H1 (cell line): Measurements from ENCODE around the gene C2orf42. TPM values are rescaled to one million over a fixed set of nuclear protein-coding genes. Genes with fewer than 3 reads are reported as not detected.

Experiments used
- CTCF ChIA-PET: fragments of 300-600 bp; sonication (Branson Sonifier 250); formaldehyde crosslinking; loops from one replicate; lab custom pipeline; 2021; ENCODE audit not compliant: partially characterized antibody; lab: Charles Lee
- POLR2A ChIA-PET: fragments of 300-600 bp; sonication (Branson Sonifier 250); formaldehyde crosslinking; loops from one replicate; lab custom pipeline; 2021; ENCODE audit warnings: inconsistent platforms; ENCODE audit not compliant: partially characterized antibody; lab: Charles Lee
- DNase-seq, 2 experiments: peaks; one replicate each; pipeline versions ENCODE4 v3.0.0 to v3.0.0-alpha.2; 2010 to 2022; ENCODE audit warnings: low spot score in 2 of 2, low read depth in 1 of 2, mixed read lengths in 1 of 2
- FAIRE-seq: peaks from 2 replicates; lab custom pipeline; 2011; peaks lifted over from hg19 to GRCh38; lab: Jason Lieb, UNC
- H2AFZ ChIP-seq: 2 replicates; pipeline ENCODE4 v1.8.1; 2012; ENCODE audit warnings: low read length, inconsistent platforms
- H2AK5ac ChIP-seq: 2 replicates; pipeline ENCODE4 v1.6.1; 2013; ENCODE audit warnings: low read depth, low read length
- H2BK120ac ChIP-seq: replicated peaks from 2 replicates; pipeline ENCODE3; 2013; ENCODE audit warnings: low read depth, low read length, inconsistent platforms
- H2BK12ac ChIP-seq: 2 replicates; pipeline ENCODE4 v1.6.1; 2013; ENCODE audit warnings: low read depth, low read length
- H2BK15ac ChIP-seq: 2 replicates; pipeline ENCODE4 v1.6.1; 2013; ENCODE audit warnings: low read length
- H2BK20ac ChIP-seq: 2 replicates; pipeline ENCODE4 v1.6.1; 2013; ENCODE audit warnings: low read length
- H2BK5ac ChIP-seq: 2 replicates; pipeline ENCODE4 v1.6.1; 2013; ENCODE audit warnings: low read depth, low read length
- H3K14ac ChIP-seq: 2 replicates; pipeline ENCODE4 v1.6.1; 2013; ENCODE audit warnings: inconsistent platforms; ENCODE audit not compliant: insufficient read length
- H3K18ac ChIP-seq: 2 replicates; pipeline ENCODE4 v1.6.1; 2013; ENCODE audit warnings: low read length; ENCODE audit errors: extremely low read depth
- H3K23ac ChIP-seq: 2 replicates; pipeline ENCODE4 v1.6.1; 2013; ENCODE audit warnings: inconsistent platforms; ENCODE audit not compliant: insufficient read length
- H3K23me2 ChIP-seq: 2 replicates; pipeline ENCODE4 v1.6.1; 2013; ENCODE audit warnings: low read depth, low read length
- H3K27ac ChIP-seq: 2 replicates; pipeline ENCODE4 v1.6.1; 2011; ENCODE audit warnings: low read depth, low read length, inconsistent platforms
- H3K27me3 ChIP-seq, 4 experiments: replicated peaks in 1 of 4; 1 replicate in 1 of 4; 2 replicates in 3 of 4; pipeline versions ENCODE4 v1.6.1 to v1.8.1; 2011 to 2013; ENCODE audit warnings: low read length in 3 of 4, mild to moderate bottlenecking in 3 of 4, inconsistent platforms in 2 of 4, mixed read lengths in 2 of 4, moderate library complexity in 1 of 4; ENCODE audit not compliant: control insufficient read depth in 3 of 4, insufficient read depth in 3 of 4; ENCODE audit errors: extremely low read depth in 1 of 4
- H3K36me3 ChIP-seq, 4 experiments: 2 replicates each; pipeline versions ENCODE4 v1.6.1 to v1.8.1; 2011 to 2013; ENCODE audit warnings: mild to moderate bottlenecking in 4 of 4, low read length in 3 of 4, moderate library complexity in 2 of 4, control low read depth in 1 of 4, inconsistent platforms in 1 of 4; ENCODE audit not compliant: insufficient read depth in 4 of 4, control insufficient read depth in 2 of 4
- H3K4ac ChIP-seq: replicated peaks from 2 replicates; pipeline ENCODE3; 2013; ENCODE audit warnings: low read length, low read depth, mixed read lengths, inconsistent platforms; ENCODE audit not compliant: insufficient read length
- H3K4me1 ChIP-seq, 4 experiments: replicated peaks in 1 of 4; 1 replicate in 1 of 4; 2 replicates in 3 of 4; pipeline versions ENCODE4 v1.6.1 to v1.8.1; 2011 to 2013; ENCODE audit warnings: low read length in 3 of 4, inconsistent platforms in 2 of 4, mixed read lengths in 1 of 4; ENCODE audit not compliant: insufficient read depth in 4 of 4, control insufficient read depth in 3 of 4
- H3K4me2 ChIP-seq, 2 experiments: 2 replicates each; pipeline versions ENCODE4 v1.6.1 to v1.8.1; 2011 to 2013; ENCODE audit warnings: low read depth in 2 of 2, low read length in 2 of 2, control low read depth in 1 of 2, inconsistent platforms in 1 of 2, mild to moderate bottlenecking in 1 of 2; ENCODE audit not compliant: insufficient read depth in 1 of 2
- H3K4me3 ChIP-seq, 4 experiments: fragments of 200-600, 300-600 bp in 1 of 4; sonication (generic), shearing (Covaris generic), sonication (Bioruptor Twin) in 1 of 4; 2 replicates each; pipeline versions ENCODE4 v1.5.1 to v1.8.1; 2011 to 2016; ENCODE audit warnings: low read length in 4 of 4, low read depth in 3 of 4, control low read depth in 2 of 4, inconsistent platforms in 2 of 4, mild to moderate bottlenecking in 2 of 4, mixed read lengths in 1 of 4, moderate library complexity in 1 of 4; ENCODE audit not compliant: insufficient read depth in 2 of 4; ENCODE audit errors: extremely low read depth in 1 of 4
- H3K56ac ChIP-seq: replicated peaks from 2 replicates; pipeline ENCODE3; 2013; ENCODE audit warnings: low read depth, mild to moderate bottlenecking, mixed read lengths, low read length, inconsistent platforms; ENCODE audit not compliant: insufficient read length
- H3K79me1 ChIP-seq: 2 replicates; pipeline ENCODE4 v1.6.1; 2013; ENCODE audit warnings: low read depth, low read length, control low read depth
- H3K79me2 ChIP-seq, 2 experiments: 2 replicates each; pipeline versions ENCODE4 v1.6.1 to v1.8.1; 2012 to 2013; ENCODE audit warnings: low read length in 2 of 2, mild to moderate bottlenecking in 2 of 2, inconsistent platforms in 1 of 2; ENCODE audit not compliant: insufficient read depth in 2 of 2, control insufficient read depth in 1 of 2
- H3K9ac ChIP-seq, 4 experiments: replicated peaks in 1 of 4; 1 replicate in 1 of 4; 2 replicates in 3 of 4; pipeline versions ENCODE4 v1.6.1 to v1.8.1; 2011 to 2013; ENCODE audit warnings: low read depth in 3 of 4, low read length in 3 of 4, control low read depth in 2 of 4, mild to moderate bottlenecking in 2 of 4, moderate library complexity in 2 of 4, inconsistent platforms in 1 of 4; ENCODE audit errors: extremely low read depth in 1 of 4
- H3K9me3 ChIP-seq, 2 experiments: 2 replicates each; pipeline versions ENCODE4 v1.6.1 to v1.8.1; 2012 to 2013; ENCODE audit warnings: mild to moderate bottlenecking in 2 of 2, moderate library complexity in 2 of 2, control low read depth in 1 of 2, inconsistent platforms in 1 of 2, low read depth in 1 of 2, low read length in 1 of 2, mixed read lengths in 1 of 2; ENCODE audit not compliant: insufficient read depth in 2 of 2
- H4K20me1 ChIP-seq, 2 experiments: replicated peaks in 1 of 2; 2 replicates each; pipeline versions ENCODE3 to v1.8.1; 2011 to 2013; ENCODE audit warnings: inconsistent platforms in 2 of 2, low read length in 2 of 2, mild to moderate bottlenecking in 1 of 2; ENCODE audit not compliant: insufficient read depth in 2 of 2, control insufficient read depth in 1 of 2
- H4K5ac ChIP-seq: 2 replicates; pipeline ENCODE4 v1.6.1; 2013; ENCODE audit warnings: low read length, low read depth, mixed read lengths, inconsistent platforms; ENCODE audit not compliant: insufficient read length
- H4K8ac ChIP-seq: 2 replicates; pipeline ENCODE4 v1.8.0; 2013; ENCODE audit warnings: mild to moderate bottlenecking, moderate library complexity, low read length, inconsistent platforms; ENCODE audit not compliant: insufficient read depth; ENCODE audit errors: extremely low read depth
- H4K91ac ChIP-seq: replicated peaks from 2 replicates; pipeline ENCODE3; 2013; ENCODE audit warnings: low read length, mixed read lengths, inconsistent platforms; ENCODE audit not compliant: insufficient read length
- BCL11A ChIP-seq, 2 experiments: IDR thresholded peaks; one replicate each; pipeline ENCODE4 v1.6.1; 2011; ENCODE audit warnings: low read depth in 2 of 2, low read length in 2 of 2, mild to moderate bottlenecking in 2 of 2
- GTF2F1 ChIP-seq: IDR thresholded peaks from 2 replicates; pipeline ENCODE4 v1.6.1; 2012; ENCODE audit warnings: low read depth, low read length, improper control_type of control experiment, borderline replicate concordance
- JUND ChIP-seq: IDR thresholded peaks from 2 replicates; pipeline ENCODE4 v1.6.1; 2011; ENCODE audit warnings: mild to moderate bottlenecking, improper control_type of control experiment, low read length
- POU5F1 ChIP-seq: IDR thresholded peaks from 2 replicates; pipeline ENCODE4 v1.6.1; 2011; ENCODE audit warnings: low read depth, mild to moderate bottlenecking, low read length, moderate library complexity
- RFX5 ChIP-seq: IDR thresholded peaks from 2 replicates; pipeline ENCODE4 v1.6.1; 2011; ENCODE audit warnings: low read depth, low read length, improper control_type of control experiment, borderline replicate concordance
- SIN3A ChIP-seq, 2 experiments: IDR thresholded peaks in 1 of 2; conservative IDR thresholded peaks in 1 of 2; 2 replicates each; pipeline ENCODE4 v1.6.1; 2011 to 2012; ENCODE audit warnings: low read length in 2 of 2, improper control_type of control experiment in 1 of 2, low read depth in 1 of 2, mild to moderate bottlenecking in 1 of 2
- WGBS, 2 experiments: shearing (Covaris generic) in 1 of 2; methylation state at CpG; one replicate each; pipeline versions ENCODE4 v1.1.6 to v1.1.7; 2013 to 2015; ENCODE audit warnings: low lambda C conversion rate in 2 of 2, mixed read lengths in 2 of 2, inconsistent platforms in 1 of 2, low coverage in 1 of 2, missing lambda C conversion rate in 1 of 2; ENCODE audit not compliant: insufficient replicate concordance in 2 of 2, insufficient coverage in 1 of 2, insufficient read length in 1 of 2; ENCODE audit errors: extremely low coverage in 1 of 2, missing lambda C conversion rate in 1 of 2; 5-methylcytosine and 5-hydroxymethylcytosine counted together
- polyA plus RNA-seq, 7 experiments: library from polyadenylated mRNA; depleted of rRNA in 3 of 7; stranded (reverse) in 5 of 7; unstranded in 2 of 7; fragments of >200 nt in 5 of 7; fragments of 200-250 nt in 2 of 7; gene quantifications; 1 replicate in 5 of 7; 2 replicates in 1 of 7; 4 replicates in 1 of 7; pipeline versions ENCODE4 v1.2.1 to v1.2.3, GENCODE V29; 2011 to 2013; ENCODE audit warnings: missing spikeins in 2 of 7, mixed read lengths in 2 of 7
- total RNA-seq: library from RNA; stranded (reverse); fragmentation: NEBNext Ultra II Directional; extraction: Animal tissue kit (Norgen Biotek cat#: 25700); gene quantifications from 2 replicates; pipeline ENCODE4 v1.2.1, GENCODE V29; 2021
- TF ChIP-seq, protein P1 (sequence below): IDR thresholded peaks from 2 replicates; pipeline ENCODE4 v1.6.1; 2011; ENCODE audit warnings: low read depth, mild to moderate bottlenecking, low read length; ENCODE audit not compliant: insufficient read depth
- TF ChIP-seq, protein P2 (sequence below): IDR thresholded peaks from 2 replicates; pipeline ENCODE4 v1.6.1; 2011; ENCODE audit warnings: low read length, improper control_type of control experiment

C2orf42 gene
- total and polyA plus RNA-seq, 2 of the 8 experiments (the other 6 are each of a cell fraction or from before 2014, with no cell fraction given): 3.9 to 10.7 TPM

DNA sequence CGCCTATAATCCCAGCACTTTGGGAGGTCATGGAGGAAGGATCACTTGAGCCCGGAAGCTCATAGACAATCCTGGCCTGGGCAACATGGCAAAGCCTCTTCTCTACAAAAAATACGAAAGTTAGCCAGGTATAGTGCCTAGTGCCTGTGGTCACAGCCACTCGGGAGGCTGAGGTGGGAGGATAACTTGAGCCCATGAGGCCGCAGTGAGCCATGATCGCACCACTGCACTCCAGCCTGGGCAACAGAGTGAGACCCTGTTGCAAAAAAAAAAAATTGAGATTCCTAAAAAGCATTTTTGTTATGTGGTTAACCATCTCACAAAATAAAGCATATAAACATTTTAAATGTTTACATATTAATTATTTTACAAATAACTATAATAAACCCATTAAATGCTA is 89.6 kb downstream of the C2orf42 start:
- H2BK5ac ChIP-seq: no peak overlapping the region
- no peak overlapping the region for H2BK20ac ChIP-seq
- no peak overlapping the region for H2AK5ac ChIP-seq
- H3K4me1 ChIP-seq: peaks cover 0 to 7% (median 2%) of the 10 kb centered on the region in 4 experiments; a peak in 4 of 7 replicates
- H3K23ac ChIP-seq: no peak overlapping the region
- WGBS, 2 experiments: 98% methylated on average over 6 of the region's 6 CpGs; no CpG with 5 or more reads in 1 of the 2 experiments
- H3K79me1 ChIP-seq: no peaks in the 10 kb centered on the region
- no peak overlapping the region for H3K27ac ChIP-seq
- H4K20me1 ChIP-seq: no peaks in the 10 kb centered on the region
- no peak overlapping the region for H2BK120ac ChIP-seq
- CTCF ChIA-PET: no interaction called here
- H2AFZ ChIP-seq: no peak overlapping the region
- no peak overlapping the region for H3K4me3 ChIP-seq
- H4K5ac ChIP-seq: no peak overlapping the region
- no peaks in the 10 kb centered on the region for H3K27me3 ChIP-seq
- no peaks in the 10 kb centered on the region for H3K36me3 ChIP-seq
- no peak for DNase-seq
- no peak overlapping the region for H2BK15ac ChIP-seq
- no peaks in the 10 kb centered on the region for H3K23me2 ChIP-seq
- no peak overlapping the region for H3K56ac ChIP-seq
- no peak overlapping the region for H2BK12ac ChIP-seq
- H3K9ac ChIP-seq: no peak overlapping the region
- no peak overlapping the region for H3K14ac ChIP-seq
- no peak overlapping the region for H4K91ac ChIP-seq
- H3K4me2 ChIP-seq: no peak overlapping the region
- H3K9me3 ChIP-seq: no peaks in the 10 kb centered on the region
- H3K4ac ChIP-seq: no peak overlapping the region
- H3K18ac ChIP-seq: no peak overlapping the region
- no peaks in the 10 kb centered on the region for H3K79me2 ChIP-seq
- H4K8ac ChIP-seq: no peak overlapping the region
- FAIRE-seq: no peak
- POLR2A ChIA-PET: interaction anchor here (0.5 to 32.2 kb wide), 6 partner anchors 9 to 187 kb away, joined by 3 to 1553 read pairs (median 3); no protein-coding TSS in a partner anchor
- TF ChIP-seq BCL11A (IDR thresholded peaks at IDR 0.05; ENCODE audit: low read depth in 2 of 2, low read length in 2 of 2): no peak
- TF ChIP-seq GTF2F1: no peak
- no peak for TF ChIP-seq JUND
- TF ChIP-seq, protein P1, sequence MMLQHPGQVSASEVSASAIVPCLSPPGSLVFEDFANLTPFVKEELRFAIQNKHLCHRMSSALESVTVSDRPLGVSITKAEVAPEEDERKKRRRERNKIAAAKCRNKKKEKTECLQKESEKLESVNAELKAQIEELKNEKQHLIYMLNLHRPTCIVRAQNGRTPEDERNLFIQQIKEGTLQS: no peak
- TF ChIP-seq RFX5: no peak
- TF ChIP-seq, protein P2, sequence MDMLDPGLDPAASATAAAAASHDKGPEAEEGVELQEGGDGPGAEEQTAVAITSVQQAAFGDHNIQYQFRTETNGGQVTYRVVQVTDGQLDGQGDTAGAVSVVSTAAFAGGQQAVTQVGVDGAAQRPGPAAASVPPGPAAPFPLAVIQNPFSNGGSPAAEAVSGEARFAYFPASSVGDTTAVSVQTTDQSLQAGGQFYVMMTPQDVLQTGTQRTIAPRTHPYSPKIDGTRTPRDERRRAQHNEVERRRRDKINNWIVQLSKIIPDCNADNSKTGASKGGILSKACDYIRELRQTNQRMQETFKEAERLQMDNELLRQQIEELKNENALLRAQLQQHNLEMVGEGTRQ: no peak
- no peak for TF ChIP-seq SIN3A (conservative IDR thresholded peaks at IDR 0.05 in 1 of 2, IDR thresholded peaks at IDR 0.05 in 1 of 2; ENCODE audit: low read depth in 1 of 2, low read length in 2 of 2)
- TF ChIP-seq POU5F1: no peak
